K562 (cell line): ENCODE data around the gene SLC17A1.

ENCODE experiments used
- CTCF ChIP-seq, 3 experiments: IDR thresholded peaks in 2 of 3; conservative IDR thresholded peaks in 1 of 3; 2 replicates each; pipeline ENCODE4 v1.5.1; 2011 to 2012; ENCODE audit warnings: low read length in 3 of 3, mild to moderate bottlenecking in 3 of 3, control low read depth in 2 of 3, improper control_type of control experiment in 1 of 3, inconsistent platforms in 1 of 3, low read depth in 1 of 3, mixed read lengths in 1 of 3, moderate library complexity in 1 of 3; ENCODE audit not compliant: insufficient read depth in 2 of 3
- E2F4 ChIP-seq: sonication (generic); formaldehyde crosslinking; IDR thresholded peaks from 2 replicates; pipeline ENCODE4 v1.8.0; 2022; ENCODE audit warnings: mild to moderate bottlenecking, low read depth, missing genetic modification reagents
- POLR2A ChIP-seq: fragments of 450-650 bp; conservative IDR thresholded peaks from 2 replicates; pipeline ENCODE4 v1.6.1; 2016
- PRPF4 ChIP-seq: fragments of 200-400 bp; formaldehyde crosslinking; IDR thresholded peaks from one replicate; pipeline ENCODE4 v1.6.1; 2017; ENCODE audit warnings: low read length, low read depth, mild to moderate bottlenecking; ENCODE audit not compliant: insufficient read depth, poor library complexity, severe bottlenecking

DNA sequence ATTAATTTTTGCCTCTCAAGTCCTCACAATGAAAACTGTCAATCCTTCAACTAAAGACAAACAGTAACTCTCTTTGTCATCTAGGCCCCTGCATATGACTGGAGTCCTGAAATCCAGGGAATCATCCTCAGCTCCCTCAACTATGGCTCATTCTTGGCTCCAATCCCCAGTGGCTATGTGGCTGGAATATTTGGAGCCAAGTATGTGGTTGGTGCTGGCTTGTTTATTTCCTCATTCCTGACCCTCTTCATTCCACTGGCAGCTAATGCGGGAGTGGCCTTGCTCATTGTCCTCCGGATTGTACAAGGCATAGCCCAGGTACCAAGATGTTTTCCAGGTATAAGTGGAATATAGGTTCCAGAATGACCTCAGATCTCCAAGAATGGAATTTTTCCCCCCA, 61.9 kb downstream of the SLC17A1 start:
- TF ChIP-seq PRPF4 (no peak), CTCF (IDR thresholded peaks at IDR 0.05 in 2 of 3, conservative IDR thresholded peaks at IDR 0.05 in 1 of 3; ENCODE audit: insufficient read depth in 2 of 3, low read depth in 1 of 3, low read length in 3 of 3) (no peak), E2F4 (no peak), POLR2A (no peak)
